H1 (cell line): ENCODE measurements around the gene ZNF414. TPM values are rescaled to one million over a fixed set of nuclear protein-coding genes. Genes with fewer than 3 reads are reported as not detected.

ENCODE experiments used
- CTCF ChIA-PET: fragments of 300-600 bp; sonication (Branson Sonifier 250); formaldehyde crosslinking; loops from one replicate; lab custom pipeline; 2021; ENCODE audit not compliant: partially characterized antibody; lab: Charles Lee
- POLR2A ChIA-PET: fragments of 300-600 bp; sonication (Branson Sonifier 250); formaldehyde crosslinking; loops from one replicate; lab custom pipeline; 2021; ENCODE audit warnings: inconsistent platforms; ENCODE audit not compliant: partially characterized antibody; lab: Charles Lee
- DNase-seq, 2 experiments: peaks; one replicate each; pipeline versions ENCODE4 v3.0.0 to v3.0.0-alpha.2; 2010 to 2022; ENCODE audit warnings: low spot score in 2 of 2, low read depth in 1 of 2, mixed read lengths in 1 of 2
- FAIRE-seq: peaks from 2 replicates; lab custom pipeline; 2011; peaks lifted over from hg19 to GRCh38; lab: Jason Lieb, UNC
- H2AFZ ChIP-seq: 2 replicates; pipeline ENCODE4 v1.8.1; 2012; ENCODE audit warnings: low read length, inconsistent platforms
- H2AK5ac ChIP-seq: 2 replicates; pipeline ENCODE4 v1.6.1; 2013; ENCODE audit warnings: low read depth, low read length
- H2BK120ac ChIP-seq: replicated peaks from 2 replicates; pipeline ENCODE3; 2013; ENCODE audit warnings: low read depth, low read length, inconsistent platforms
- H2BK12ac ChIP-seq: 2 replicates; pipeline ENCODE4 v1.6.1; 2013; ENCODE audit warnings: low read depth, low read length
- H2BK15ac ChIP-seq: 2 replicates; pipeline ENCODE4 v1.6.1; 2013; ENCODE audit warnings: low read length
- H2BK20ac ChIP-seq: 2 replicates; pipeline ENCODE4 v1.6.1; 2013; ENCODE audit warnings: low read length
- H2BK5ac ChIP-seq: 2 replicates; pipeline ENCODE4 v1.6.1; 2013; ENCODE audit warnings: low read depth, low read length
- H3K14ac ChIP-seq: 2 replicates; pipeline ENCODE4 v1.6.1; 2013; ENCODE audit warnings: inconsistent platforms; ENCODE audit not compliant: insufficient read length
- H3K18ac ChIP-seq: 2 replicates; pipeline ENCODE4 v1.6.1; 2013; ENCODE audit warnings: low read length; ENCODE audit errors: extremely low read depth
- H3K23ac ChIP-seq: 2 replicates; pipeline ENCODE4 v1.6.1; 2013; ENCODE audit warnings: inconsistent platforms; ENCODE audit not compliant: insufficient read length
- H3K23me2 ChIP-seq: 2 replicates; pipeline ENCODE4 v1.6.1; 2013; ENCODE audit warnings: low read depth, low read length
- H3K27ac ChIP-seq: 2 replicates; pipeline ENCODE4 v1.6.1; 2011; ENCODE audit warnings: low read depth, low read length, inconsistent platforms
- H3K27me3 ChIP-seq, 4 experiments: replicated peaks in 1 of 4; 1 replicate in 1 of 4; 2 replicates in 3 of 4; pipeline versions ENCODE4 v1.6.1 to v1.8.1; 2011 to 2013; ENCODE audit warnings: low read length in 3 of 4, mild to moderate bottlenecking in 3 of 4, inconsistent platforms in 2 of 4, mixed read lengths in 2 of 4, moderate library complexity in 1 of 4; ENCODE audit not compliant: control insufficient read depth in 3 of 4, insufficient read depth in 3 of 4; ENCODE audit errors: extremely low read depth in 1 of 4
- H3K36me3 ChIP-seq, 4 experiments: 2 replicates each; pipeline versions ENCODE4 v1.6.1 to v1.8.1; 2011 to 2013; ENCODE audit warnings: mild to moderate bottlenecking in 4 of 4, low read length in 3 of 4, moderate library complexity in 2 of 4, control low read depth in 1 of 4, inconsistent platforms in 1 of 4; ENCODE audit not compliant: insufficient read depth in 4 of 4, control insufficient read depth in 2 of 4
- H3K4ac ChIP-seq: replicated peaks from 2 replicates; pipeline ENCODE3; 2013; ENCODE audit warnings: low read length, low read depth, mixed read lengths, inconsistent platforms; ENCODE audit not compliant: insufficient read length
- H3K4me1 ChIP-seq, 4 experiments: replicated peaks in 1 of 4; 1 replicate in 1 of 4; 2 replicates in 3 of 4; pipeline versions ENCODE4 v1.6.1 to v1.8.1; 2011 to 2013; ENCODE audit warnings: low read length in 3 of 4, inconsistent platforms in 2 of 4, mixed read lengths in 1 of 4; ENCODE audit not compliant: insufficient read depth in 4 of 4, control insufficient read depth in 3 of 4
- H3K4me2 ChIP-seq, 2 experiments: 2 replicates each; pipeline versions ENCODE4 v1.6.1 to v1.8.1; 2011 to 2013; ENCODE audit warnings: low read depth in 2 of 2, low read length in 2 of 2, control low read depth in 1 of 2, inconsistent platforms in 1 of 2, mild to moderate bottlenecking in 1 of 2; ENCODE audit not compliant: insufficient read depth in 1 of 2
- H3K4me3 ChIP-seq, 4 experiments: fragments of 200-600, 300-600 bp in 1 of 4; sonication (generic), shearing (Covaris generic), sonication (Bioruptor Twin) in 1 of 4; 2 replicates each; pipeline versions ENCODE4 v1.5.1 to v1.8.1; 2011 to 2016; ENCODE audit warnings: low read length in 4 of 4, low read depth in 3 of 4, control low read depth in 2 of 4, inconsistent platforms in 2 of 4, mild to moderate bottlenecking in 2 of 4, mixed read lengths in 1 of 4, moderate library complexity in 1 of 4; ENCODE audit not compliant: insufficient read depth in 2 of 4; ENCODE audit errors: extremely low read depth in 1 of 4
- H3K56ac ChIP-seq: replicated peaks from 2 replicates; pipeline ENCODE3; 2013; ENCODE audit warnings: low read depth, mild to moderate bottlenecking, mixed read lengths, low read length, inconsistent platforms; ENCODE audit not compliant: insufficient read length
- H3K79me1 ChIP-seq: 2 replicates; pipeline ENCODE4 v1.6.1; 2013; ENCODE audit warnings: low read depth, low read length, control low read depth
- H3K79me2 ChIP-seq, 2 experiments: 2 replicates each; pipeline versions ENCODE4 v1.6.1 to v1.8.1; 2012 to 2013; ENCODE audit warnings: low read length in 2 of 2, mild to moderate bottlenecking in 2 of 2, inconsistent platforms in 1 of 2; ENCODE audit not compliant: insufficient read depth in 2 of 2, control insufficient read depth in 1 of 2
- H3K9ac ChIP-seq, 4 experiments: replicated peaks in 1 of 4; 1 replicate in 1 of 4; 2 replicates in 3 of 4; pipeline versions ENCODE4 v1.6.1 to v1.8.1; 2011 to 2013; ENCODE audit warnings: low read depth in 3 of 4, low read length in 3 of 4, control low read depth in 2 of 4, mild to moderate bottlenecking in 2 of 4, moderate library complexity in 2 of 4, inconsistent platforms in 1 of 4; ENCODE audit errors: extremely low read depth in 1 of 4
- H3K9me3 ChIP-seq, 2 experiments: 2 replicates each; pipeline versions ENCODE4 v1.6.1 to v1.8.1; 2012 to 2013; ENCODE audit warnings: mild to moderate bottlenecking in 2 of 2, moderate library complexity in 2 of 2, control low read depth in 1 of 2, inconsistent platforms in 1 of 2, low read depth in 1 of 2, low read length in 1 of 2, mixed read lengths in 1 of 2; ENCODE audit not compliant: insufficient read depth in 2 of 2
- H4K20me1 ChIP-seq, 2 experiments: replicated peaks in 1 of 2; 2 replicates each; pipeline versions ENCODE3 to v1.8.1; 2011 to 2013; ENCODE audit warnings: inconsistent platforms in 2 of 2, low read length in 2 of 2, mild to moderate bottlenecking in 1 of 2; ENCODE audit not compliant: insufficient read depth in 2 of 2, control insufficient read depth in 1 of 2
- H4K5ac ChIP-seq: 2 replicates; pipeline ENCODE4 v1.6.1; 2013; ENCODE audit warnings: low read length, low read depth, mixed read lengths, inconsistent platforms; ENCODE audit not compliant: insufficient read length
- H4K8ac ChIP-seq: 2 replicates; pipeline ENCODE4 v1.8.0; 2013; ENCODE audit warnings: mild to moderate bottlenecking, moderate library complexity, low read length, inconsistent platforms; ENCODE audit not compliant: insufficient read depth; ENCODE audit errors: extremely low read depth
- H4K91ac ChIP-seq: replicated peaks from 2 replicates; pipeline ENCODE3; 2013; ENCODE audit warnings: low read length, mixed read lengths, inconsistent platforms; ENCODE audit not compliant: insufficient read length
- ATF2 ChIP-seq: IDR thresholded peaks from 2 replicates; pipeline ENCODE4 v1.6.1; 2012; ENCODE audit warnings: low read length, inconsistent platforms
- BACH1 ChIP-seq: IDR thresholded peaks from 2 replicates; pipeline ENCODE4 v1.6.1; 2012; ENCODE audit warnings: low read length, improper control_type of control experiment
- CBX8 ChIP-seq: fragments of 300-800, 300-1000 bp; sonication (generic); IDR thresholded peaks from 2 replicates; pipeline ENCODE4 v1.7.1; 2016; ENCODE audit warnings: low read depth, low read length, borderline replicate concordance
- CHD2 ChIP-seq: IDR thresholded peaks from 2 replicates; pipeline ENCODE4 v1.6.1; 2012; ENCODE audit warnings: low read length, improper control_type of control experiment
- CREB1 ChIP-seq: IDR thresholded peaks from 2 replicates; pipeline ENCODE4 v1.6.1; 2012; ENCODE audit warnings: inconsistent platforms
- EP300 ChIP-seq, 2 experiments: IDR thresholded peaks; 1 replicate in 1 of 2; 2 replicates in 1 of 2; pipeline ENCODE4 v1.6.1; 2011 to 2012; ENCODE audit warnings: low read depth in 2 of 2, low read length in 2 of 2, mild to moderate bottlenecking in 2 of 2, borderline replicate concordance in 1 of 2, inconsistent platforms in 1 of 2, moderate library complexity in 1 of 2
- POLR2A ChIP-seq, 2 experiments: IDR thresholded peaks; 1 replicate in 1 of 2; 2 replicates in 1 of 2; pipeline ENCODE4 v1.6.1; 2011; ENCODE audit warnings: low read depth in 2 of 2, low read length in 2 of 2, mild to moderate bottlenecking in 2 of 2; ENCODE audit errors: control extremely low read depth in 1 of 2
- SP1 ChIP-seq: IDR thresholded peaks from 2 replicates; pipeline ENCODE4 v1.6.1; 2011; ENCODE audit warnings: low read depth, low read length
- SRF ChIP-seq: IDR thresholded peaks from 2 replicates; pipeline ENCODE4 v1.6.1; 2011; ENCODE audit warnings: mild to moderate bottlenecking, low read depth, low read length, moderate library complexity
- SUZ12 ChIP-seq: fragments of 200-600 bp; sonication (generic); IDR thresholded peaks from 2 replicates; pipeline ENCODE4 v1.6.1; 2012; ENCODE audit warnings: mild to moderate bottlenecking, inconsistent platforms, low read length, moderate library complexity, mixed read lengths
- TAF7 ChIP-seq: optimal IDR thresholded peaks from 2 replicates; pipeline ENCODE3; 2011; ENCODE audit warnings: low read depth, mild to moderate bottlenecking, inconsistent platforms, low read length, moderate library complexity, borderline replicate concordance
- TCF12 ChIP-seq: IDR thresholded peaks from 2 replicates; pipeline ENCODE4 v1.6.1; 2011; ENCODE audit warnings: low read depth, mild to moderate bottlenecking, low read length
- YY1 ChIP-seq: IDR thresholded peaks from 2 replicates; pipeline ENCODE4 v1.6.1; 2011; ENCODE audit warnings: low read depth, mild to moderate bottlenecking, low read length
- WGBS, 2 experiments: shearing (Covaris generic) in 1 of 2; methylation state at CpG; one replicate each; pipeline versions ENCODE4 v1.1.6 to v1.1.7; 2013 to 2015; ENCODE audit warnings: low lambda C conversion rate in 2 of 2, mixed read lengths in 2 of 2, inconsistent platforms in 1 of 2, low coverage in 1 of 2, missing lambda C conversion rate in 1 of 2; ENCODE audit not compliant: insufficient replicate concordance in 2 of 2, insufficient coverage in 1 of 2, insufficient read length in 1 of 2; ENCODE audit errors: extremely low coverage in 1 of 2, missing lambda C conversion rate in 1 of 2; 5-methylcytosine and 5-hydroxymethylcytosine counted together
- polyA plus RNA-seq, 7 experiments: library from polyadenylated mRNA; depleted of rRNA in 3 of 7; stranded (reverse) in 5 of 7; unstranded in 2 of 7; fragments of >200 nt in 5 of 7; fragments of 200-250 nt in 2 of 7; gene quantifications; 1 replicate in 5 of 7; 2 replicates in 1 of 7; 4 replicates in 1 of 7; pipeline versions ENCODE4 v1.2.1 to v1.2.3, GENCODE V29; 2011 to 2013; ENCODE audit warnings: missing spikeins in 2 of 7, mixed read lengths in 2 of 7
- total RNA-seq: library from RNA; stranded (reverse); fragmentation: NEBNext Ultra II Directional; extraction: Animal tissue kit (Norgen Biotek cat#: 25700); gene quantifications from 2 replicates; pipeline ENCODE4 v1.2.1, GENCODE V29; 2021

The ZNF414 gene
- total and polyA plus RNA-seq, 2 of the 8 experiments (the other 6 are each of a cell fraction or from before 2014, with no cell fraction given): 9.7 to 26.8 TPM

- WGBS, 2 experiments: 91% methylated on average over 8 of the region's 8 CpGs; no CpG with 5 or more reads in 1 of the 2 experiments
- H3K4me1 ChIP-seq: no peaks in the 10 kb centered on the region
- peaks cover 55 to 99% (median 89%) of the 10 kb centered on the region in 4 experiments for H3K36me3 ChIP-seq
- no peak overlapping the region for H3K18ac ChIP-seq
- no peak for FAIRE-seq
- H3K27me3 ChIP-seq: no peaks in the 10 kb centered on the region
- ChIA-PET POLR2A (interaction anchor here (1.5 to 1.6 kb wide), 2 partner anchors 21 to 24 kb away, joined by 4 to 6 read pairs; partner anchors contain the start of gene HNRNPM), CTCF (interaction anchor here (0.8 to 1.4 kb wide), 3 partner anchors 15 to 113 kb away, joined by 3 to 5 read pairs (median 4); no protein-coding TSS in a partner anchor)
- H2BK12ac ChIP-seq: no peak overlapping the region
- H3K14ac ChIP-seq: no peak overlapping the region
- no peak overlapping the region for H2BK20ac ChIP-seq
- no peak overlapping the region for H3K4me3 ChIP-seq
- no peak overlapping the region for H3K56ac ChIP-seq
- DNase-seq: no peak
- peaks cover 14% of the 10 kb centered on the region for H3K79me1 ChIP-seq
- no peak overlapping the region for H2BK15ac ChIP-seq
- H3K4me2 ChIP-seq: no peak overlapping the region
- H3K23me2 ChIP-seq: no peaks in the 10 kb centered on the region
- H3K9me3 ChIP-seq: no peaks in the 10 kb centered on the region
- H3K79me2 ChIP-seq: peaks cover 14 to 87% of the 10 kb centered on the region in 2 experiments
- H4K5ac ChIP-seq: no peak overlapping the region
- H3K4ac ChIP-seq: no peak overlapping the region
- no peak overlapping the region for H3K27ac ChIP-seq
- no peak overlapping the region for H2AFZ ChIP-seq
- H4K8ac ChIP-seq: no peak overlapping the region
- no peak overlapping the region for H2AK5ac ChIP-seq
- no peak overlapping the region for H3K9ac ChIP-seq
- no peak overlapping the region for H2BK120ac ChIP-seq
- no peak overlapping the region for H3K23ac ChIP-seq
- no peak overlapping the region for H2BK5ac ChIP-seq
- peaks cover 17 to 30% of the 10 kb centered on the region in 2 experiments for H4K20me1 ChIP-seq
- no peak overlapping the region for H4K91ac ChIP-seq
- no peak for TF ChIP-seq ATF2
- no peak for TF ChIP-seq TCF12
- TF ChIP-seq TAF7: no peak
- TF ChIP-seq CBX8: no peak
- no peak for TF ChIP-seq BACH1
- TF ChIP-seq CREB1: no peak
- no peak for TF ChIP-seq EP300 (IDR thresholded peaks at IDR 0.05; ENCODE audit: borderline replicate concordance in 1 of 2, low read depth in 2 of 2, low read length in 2 of 2)
- TF ChIP-seq SUZ12: no peak
- no peak for TF ChIP-seq SP1
- no peak for TF ChIP-seq CHD2
- no peak for TF ChIP-seq POLR2A (IDR thresholded peaks at IDR 0.05; ENCODE audit: control extremely low read depth in 1 of 2, low read depth in 2 of 2, low read length in 2 of 2)
- no peak for TF ChIP-seq SRF
- TF ChIP-seq YY1: no peak
Observed at GRCh38 chr19:8468761-8469373, 45.1 kb downstream of the ZNF414 start.
